Measurements from ENCODE around the gene TAS2R41. TPM values are rescaled to one million over a fixed set of nuclear protein-coding genes. Genes with fewer than 3 reads are reported as not detected.

TAS2R41 gene
- total and polyA plus RNA-seq, 2 of the 4 experiments (the other 2 are of a cell fraction), result not detected

DNA sequence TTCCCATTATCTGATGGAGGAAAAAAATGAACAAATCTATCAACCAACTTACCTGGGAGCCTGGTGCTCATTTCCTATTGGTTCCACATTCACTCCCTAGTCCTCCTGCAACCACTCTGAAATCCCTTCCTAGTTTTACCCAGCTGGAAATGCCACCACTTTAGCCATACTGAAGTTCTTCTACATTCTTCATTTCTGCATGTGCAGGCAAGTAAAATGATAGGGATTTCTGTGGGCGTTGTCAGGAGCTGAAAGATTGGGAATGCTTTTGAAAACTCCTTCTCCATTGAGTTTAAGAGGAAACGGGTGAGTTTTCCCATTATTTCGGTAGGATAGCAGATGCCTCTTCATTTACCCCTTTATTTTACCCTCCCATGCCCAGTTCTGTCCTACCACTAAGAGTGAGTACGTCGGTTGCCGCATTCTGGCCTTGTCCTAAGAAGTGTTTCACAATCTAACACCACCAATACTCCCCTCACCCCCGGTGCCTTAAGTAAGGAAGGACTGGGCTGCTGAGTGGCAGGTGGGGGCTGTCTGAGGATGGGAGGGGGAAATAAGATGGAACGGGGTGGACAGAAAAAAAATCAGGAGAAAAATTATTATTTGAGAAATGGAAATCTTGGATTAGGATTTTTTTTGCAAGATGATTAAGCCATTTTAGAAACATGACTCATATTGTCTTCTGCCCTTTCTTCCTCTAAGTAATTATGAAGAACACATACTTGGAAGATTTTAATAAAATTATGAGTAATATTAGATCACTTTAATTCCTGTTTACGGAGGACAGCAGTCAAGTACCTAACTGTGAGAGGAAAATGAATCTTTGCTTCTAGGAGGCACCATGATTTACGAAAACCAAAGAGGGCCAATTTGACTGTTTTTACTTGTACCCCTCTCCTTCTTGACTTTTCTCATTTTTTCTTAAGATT lies 47.6 kb upstream of the TAS2R41 start:
- H3K9ac ChIP-seq (ENCODE audit: low read depth, low read length), result no peak overlapping the region
- no peaks in the 10 kb centered on the region for H3K79me1 ChIP-seq (ENCODE audit: low read depth in 1 of 2, low read length in 2 of 2)
- no peak overlapping the region for H3K4me3 ChIP-seq (ENCODE audit: insufficient read depth, low read depth, low read length)
- H3K4me1 ChIP-seq (ENCODE audit: control insufficient read depth, insufficient read depth, low read length), result peaks cover 6% of the 10 kb centered on the region
- WGBS, 2 experiments (ENCODE audit: extremely low coverage in 2 of 2, insufficient read length in 1 of 2), result no CpG with 5 or more reads among the region's 10 CpGs
- H4K91ac ChIP-seq (ENCODE audit: insufficient read depth, low read depth, low read length), result no peak overlapping the region
- no peaks in the 10 kb centered on the region for H3K9me3 ChIP-seq (ENCODE audit: control insufficient read depth, insufficient read depth, low read length)
- no peak overlapping the region for H3K4ac ChIP-seq (ENCODE audit: low read depth, low read length)
- no peak overlapping the region; a peak in 1 of 4 replicates for H4K8ac ChIP-seq (ENCODE audit: low read depth in 2 of 2, low read length in 2 of 2)
- TF ChIP-seq MAZ (IDR thresholded peaks at IDR 0.05; ENCODE audit: borderline replicate concordance, low read depth, low read length) (no peak), FOS (IDR thresholded peaks at IDR 0.05; ENCODE audit: low read depth, low read length) (0 out of 2 replicates have a peak, but pooled peaks have one; percentile 25), CEBPB (IDR thresholded peaks at IDR 0.05; ENCODE audit: low read depth, low read length) (peak; percentile 33; the same call in 1 of the 2 replicates), MAFK (IDR thresholded peaks at IDR 0.05; ENCODE audit: low read depth, low read length) (no peak)
- intact Hi-C loops (cut with micrococcal nuclease), result loop anchor here (2.0 to 5.0 kb wide), 2 partner anchors 27 to 52 kb away; no protein-coding TSS in a partner anchor
- H3K27me3 ChIP-seq (ENCODE audit: control insufficient read depth, insufficient read depth, low read length), result no peaks in the 10 kb centered on the region
- H2BK120ac ChIP-seq (ENCODE audit: low read depth, low read length), result no peak overlapping the region
- POLR2A ChIA-PET (ENCODE audit: unreplicated experiment), result no interaction called here
- ATAC-seq (ENCODE audit: low read depth), result peak; percentile 44
- CTCF ChIA-PET, result no interaction called here
- H2BK15ac ChIP-seq (ENCODE audit: low read depth, low read length), result no peak overlapping the region
- no peak overlapping the region for H2AK5ac ChIP-seq (ENCODE audit: low read depth, low read length)
- peak overlapping the region; percentile 64; the same call in 1 of the 2 replicates for H3K18ac ChIP-seq (ENCODE audit: low read depth, low read length)
- H3K9me1 ChIP-seq (ENCODE audit: insufficient read depth, low read length), result no peaks in the 10 kb centered on the region
- H3K56ac ChIP-seq (ENCODE audit: extremely low read depth, insufficient read depth, low read length), result no peak overlapping the region
- no peak overlapping the region for H3K23ac ChIP-seq (ENCODE audit: low read depth, low read length)
- H3K14ac ChIP-seq (replicated peaks; ENCODE audit: low read depth, low read length), result no peak overlapping the region
- no peaks in the 10 kb centered on the region for H4K20me1 ChIP-seq (ENCODE audit: insufficient read depth, low read length)
- peak overlapping the region; percentile 14; the same call in 1 of the 2 replicates for H4K5ac ChIP-seq (ENCODE audit: low read depth, low read length)
- dilution Hi-C loops (cut with HindIII; ENCODE audit: low sequenced_read_pairs, unreplicated experiment), result no loop called here
- no peak overlapping the region for H3K4me2 ChIP-seq (ENCODE audit: low read depth, low read length)
- H2AFZ ChIP-seq (replicated peaks; ENCODE audit: low read length, poor library complexity), result peak overlapping the region; percentile 82
- no TSS peak for BruUV-seq (replicated peaks)
- peak overlapping the region; percentile 15; the same call in 1 of the 2 replicates for H2BK20ac ChIP-seq (ENCODE audit: low read depth, low read length)
- in situ Hi-C loops (cut with MboI; ENCODE audit: low sequenced_read_pairs), result loop anchor here (25.0 kb wide), 1 partner anchor 418 kb away; no protein-coding TSS in a partner anchor
- no peaks in the 10 kb centered on the region for H3K36me3 ChIP-seq (ENCODE audit: control insufficient read depth, insufficient read depth, low read length)
- no peak overlapping the region for H3K27ac ChIP-seq (ENCODE audit: insufficient read depth, low read length)
- H2BK5ac ChIP-seq (ENCODE audit: low read depth, low read length, poor library complexity, severe bottlenecking), result no peak overlapping the region
- peak overlapping the region; percentile 74 for H2AK9ac ChIP-seq (replicated peaks; ENCODE audit: low read depth, low read length, poor library complexity)
- peak; percentile 46 for DNase-seq

Measured in IMR-90 (cell line).